Putamen (tissue), 1 donor: ENCODE data around the gene CYP26B1.
"Not testable (repeated sequence)": the region's sequence is repeated elsewhere in the genome, so short reads cannot be mapped to it uniquely, and the experiment has no call there.

ENCODE experiments used
- DNase-seq: peaks from one replicate; pipeline ENCODE4 v3.0.0-alpha.2; 2016; ENCODE audit warnings: low spot score

CYP26B1 gene

DNA sequence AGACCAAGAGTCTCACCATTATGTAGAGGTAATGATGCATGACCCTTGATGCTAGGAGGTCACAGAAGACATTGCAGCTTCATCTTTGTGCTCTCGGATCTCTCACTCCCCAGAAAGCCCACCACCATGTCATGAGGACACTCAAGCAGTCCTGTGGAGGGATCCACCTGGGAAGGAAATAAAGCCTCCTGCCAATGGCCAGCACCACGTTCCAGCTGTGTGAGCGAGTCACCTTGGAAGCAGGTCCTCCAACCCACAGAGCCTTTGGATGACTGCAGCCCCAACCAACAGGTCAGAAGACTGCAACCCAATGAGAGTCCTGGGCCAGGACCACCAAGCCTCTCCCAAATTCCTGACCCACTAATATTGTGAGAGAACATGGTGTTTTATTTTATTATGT lies 38.4 kb downstream of the CYP26B1 start:
- DNase-seq = no peak

DNA sequence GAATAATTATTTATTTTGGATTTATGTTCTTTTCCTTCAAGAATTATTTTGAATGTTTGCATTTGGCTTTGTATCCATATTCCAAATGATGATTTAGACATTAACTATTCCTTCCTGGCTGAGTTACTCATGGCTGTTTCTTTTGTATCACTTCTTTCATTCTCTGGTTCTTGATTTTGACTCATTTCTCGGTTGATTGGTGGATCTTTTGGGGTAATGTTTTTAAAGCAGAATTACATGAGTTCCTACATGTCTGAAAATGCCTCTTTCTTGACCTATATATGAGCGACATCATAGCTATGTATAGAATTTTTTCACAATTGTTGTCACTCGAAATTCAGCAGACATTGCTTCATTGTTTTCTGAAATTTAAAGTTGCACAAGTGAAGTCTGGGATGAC lies 39.5 kb downstream of the CYP26B1 start:
- DNase-seq = no peak

DNA sequence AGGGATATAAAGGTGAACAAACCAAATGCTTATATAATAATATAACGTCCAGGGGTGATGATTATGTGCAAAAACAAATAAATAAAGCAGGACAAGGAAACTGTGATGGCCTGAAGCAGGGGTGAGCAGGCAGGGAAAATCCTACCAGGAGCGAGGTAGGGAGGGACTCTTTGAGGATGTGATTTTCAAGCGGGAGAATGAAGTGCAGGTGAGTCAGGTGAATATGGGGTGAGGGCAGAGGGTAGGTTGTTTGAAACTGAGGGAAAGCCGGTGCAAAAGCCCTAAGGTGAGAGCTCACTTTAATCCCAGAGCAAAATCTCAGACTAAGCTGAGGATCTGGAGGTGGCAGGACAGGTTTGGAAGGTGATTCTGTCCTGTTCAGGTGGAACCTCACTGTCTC lies 40.7 kb downstream of the CYP26B1 start:
- DNase-seq = no peak

DNA sequence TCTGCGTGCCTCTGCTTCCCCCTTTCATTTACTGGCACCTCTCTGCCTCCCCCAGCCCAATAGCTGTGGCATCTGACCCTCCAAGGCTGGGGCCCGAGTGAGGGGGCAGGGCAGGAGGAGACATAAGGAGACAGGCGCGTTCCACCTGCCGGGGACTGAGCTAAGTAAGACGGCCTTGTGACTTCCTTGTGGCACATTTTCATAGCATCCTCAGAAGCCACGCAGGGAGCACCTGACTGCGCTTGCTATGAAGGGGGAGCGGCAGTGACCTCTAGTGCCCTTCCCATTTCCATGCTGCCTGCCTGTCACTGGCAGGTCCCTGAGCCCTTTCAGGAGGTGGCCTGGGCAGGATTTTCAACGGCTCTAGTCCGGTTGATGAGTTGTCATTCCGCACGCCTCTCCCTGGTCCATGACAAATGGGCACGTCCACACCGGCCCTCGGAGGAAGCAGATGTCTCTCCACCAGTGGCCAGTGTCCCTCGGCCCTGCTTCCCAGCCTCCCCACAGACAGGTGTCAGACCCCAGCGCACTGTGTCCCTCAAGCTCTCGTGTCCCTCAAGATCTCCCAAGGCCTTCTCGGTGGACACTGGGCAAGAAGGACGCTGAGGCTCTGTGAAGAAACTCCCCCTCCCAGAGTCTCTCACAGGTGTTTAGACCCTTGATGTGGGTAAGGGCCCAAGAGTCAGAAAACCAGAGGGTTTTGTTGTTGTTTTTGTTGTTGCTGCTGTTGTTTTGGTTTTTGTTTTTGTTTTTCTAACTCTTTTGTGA lies 42.7 kb downstream of the CYP26B1 start:
- DNase-seq = no peak

DNA sequence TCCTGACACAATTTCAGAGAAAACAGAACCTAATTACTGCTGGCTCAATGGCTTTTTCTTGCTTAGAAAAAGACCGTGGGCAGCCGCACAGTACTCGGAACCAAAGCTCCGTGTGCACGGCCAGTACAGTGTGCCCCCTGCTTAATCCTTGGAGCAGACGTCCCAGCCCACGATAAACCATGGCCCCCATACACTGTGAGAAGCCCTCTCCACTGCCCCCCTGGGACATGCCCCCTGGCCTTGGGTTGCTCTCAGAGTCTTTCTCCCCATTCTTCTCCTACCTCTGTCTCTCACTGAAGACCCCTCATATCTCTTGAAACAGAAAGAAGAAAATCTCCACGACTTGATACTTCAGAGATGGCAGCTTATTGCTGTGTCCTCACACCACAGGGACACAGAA lies 44.0 kb downstream of the CYP26B1 start:
- DNase-seq = no peak

DNA sequence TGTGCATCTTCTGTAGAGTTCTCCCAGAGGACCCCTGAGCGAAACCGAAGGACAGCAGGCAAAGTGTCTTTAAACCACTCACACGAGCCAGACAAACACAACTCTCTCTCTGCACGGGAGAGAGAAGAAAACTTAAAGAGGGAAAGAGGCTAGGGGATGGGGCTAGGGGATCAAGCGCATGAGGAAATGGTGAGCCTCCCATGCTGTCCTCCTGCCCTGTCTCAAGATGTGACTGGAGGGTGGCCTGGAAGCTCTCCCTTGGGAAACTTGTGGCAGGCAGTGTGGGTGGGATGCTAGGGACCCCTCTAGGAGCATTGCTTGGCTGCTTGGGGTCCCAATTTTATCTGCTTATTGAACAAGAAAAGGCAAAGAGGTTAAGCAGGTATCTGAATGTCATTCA lies 44.5 kb downstream of the CYP26B1 start:
- DNase-seq = no peak

DNA sequence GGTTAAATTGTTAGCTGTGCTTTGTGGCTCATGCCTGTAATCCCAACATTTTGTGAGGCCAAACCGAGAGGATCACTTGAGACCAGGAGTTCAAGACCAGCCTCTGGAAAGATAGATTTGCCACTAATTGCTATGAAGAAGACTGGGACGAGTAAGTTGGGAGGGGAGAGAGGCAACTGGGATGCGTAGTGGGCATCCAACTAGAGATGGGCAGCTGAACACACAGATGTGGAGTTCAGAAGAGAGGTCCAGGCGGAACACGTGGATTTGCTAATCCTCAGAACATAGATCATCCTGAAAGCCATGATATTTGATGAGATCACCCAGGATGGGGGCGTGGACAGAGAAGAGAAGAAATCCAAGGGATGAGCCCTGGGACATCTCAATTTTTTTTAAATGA lies 48.7 kb downstream of the CYP26B1 start:
- no peak for DNase-seq

DNA sequence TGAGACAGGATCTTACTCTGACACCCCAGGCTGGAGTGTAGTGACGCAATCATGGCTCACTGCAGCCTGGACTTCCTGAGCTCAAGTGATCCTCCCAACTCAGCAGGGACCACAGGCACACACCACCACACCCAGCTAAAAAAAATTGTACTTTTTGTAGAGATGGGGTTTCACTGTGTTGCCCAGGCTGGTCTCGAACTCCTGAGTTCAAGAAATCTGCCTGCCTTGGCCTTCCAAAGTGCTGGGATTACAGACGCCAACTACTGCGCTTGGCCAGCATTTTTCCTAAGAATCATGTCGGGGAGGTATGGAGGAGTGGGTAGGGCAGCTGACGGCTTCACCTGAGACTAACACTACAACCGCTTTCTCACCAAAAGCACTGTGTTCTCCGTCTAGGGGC lies 50.4 kb downstream of the CYP26B1 start:
- no peak for DNase-seq

DNA sequence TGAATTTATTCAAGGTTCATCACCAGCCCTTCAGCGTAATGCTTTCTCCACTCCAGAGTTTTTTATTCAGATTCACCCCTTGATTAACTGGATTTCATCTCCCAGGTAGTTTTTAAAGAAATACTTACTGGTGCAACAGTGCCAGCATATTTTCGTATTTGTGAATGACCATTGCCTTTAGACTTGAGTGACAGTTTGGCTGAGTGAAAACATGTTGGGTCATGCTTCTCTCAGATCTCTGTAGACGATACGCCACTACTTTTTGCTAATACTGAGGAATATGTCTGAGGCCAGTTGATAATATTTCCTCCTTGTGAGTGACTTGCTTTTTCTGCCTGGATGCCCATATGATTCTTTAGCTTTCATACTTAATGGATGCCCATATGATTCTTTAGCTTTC lies 51.5 kb downstream of the CYP26B1 start:
- no peak for DNase-seq

DNA sequence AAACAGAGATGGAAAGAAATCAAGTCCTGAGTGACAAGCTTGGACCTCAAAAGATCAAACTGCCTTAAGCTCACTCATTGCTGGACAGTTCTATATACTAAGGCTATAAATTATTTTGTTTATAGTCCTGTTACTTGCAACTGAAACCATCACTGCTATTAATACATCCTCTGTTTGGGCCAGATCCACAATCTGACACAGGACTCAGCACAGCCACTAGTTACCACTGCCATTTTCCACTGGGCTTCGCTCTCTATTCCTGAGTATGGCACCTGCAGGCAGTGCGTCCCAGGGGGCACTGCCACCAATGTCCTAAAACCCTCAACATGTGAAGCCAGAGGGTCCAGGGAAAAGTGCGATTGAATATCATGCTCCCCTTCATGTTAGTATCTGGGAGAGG lies 52.3 kb downstream of the CYP26B1 start:
- no peak for DNase-seq

DNA sequence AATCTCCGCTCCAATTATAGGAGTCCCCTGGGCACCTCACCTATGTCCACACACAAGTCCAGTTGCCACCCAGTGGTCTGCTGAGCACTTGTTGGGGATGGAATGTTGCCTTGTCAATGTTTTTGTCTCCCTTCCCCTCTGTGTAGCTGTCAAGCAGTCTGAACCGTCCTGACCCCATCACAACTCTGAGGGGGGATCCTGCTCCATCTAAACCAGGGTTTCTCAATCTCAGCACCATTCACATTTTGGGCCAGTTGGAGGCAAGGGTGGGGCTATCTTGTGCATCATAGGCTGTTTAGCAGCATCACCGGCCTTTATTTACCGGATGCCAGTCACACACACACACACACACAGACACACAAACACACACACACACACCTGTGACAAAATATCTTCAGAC lies 53.0 kb downstream of the CYP26B1 start:
- no peak for DNase-seq

DNA sequence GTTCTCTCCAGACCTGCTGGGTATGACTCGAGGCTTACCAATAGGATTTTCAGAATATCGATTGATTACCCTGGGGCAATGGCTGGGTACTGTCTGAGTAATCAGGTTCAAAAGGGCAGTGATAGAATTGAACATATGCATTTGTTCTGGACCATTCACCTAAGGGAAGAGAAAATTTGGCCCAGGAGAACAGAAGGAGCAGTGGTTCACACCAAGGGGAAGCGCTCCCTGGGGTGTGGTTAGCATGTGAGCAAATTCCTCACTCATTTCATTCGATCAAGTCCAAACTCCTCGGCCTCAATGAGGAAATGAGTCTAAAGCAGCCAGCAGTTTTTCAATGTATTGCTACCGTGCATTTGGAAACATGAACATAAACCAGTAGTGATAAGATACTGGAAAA lies 55.6 kb downstream of the CYP26B1 start:
- no peak for DNase-seq

DNA sequence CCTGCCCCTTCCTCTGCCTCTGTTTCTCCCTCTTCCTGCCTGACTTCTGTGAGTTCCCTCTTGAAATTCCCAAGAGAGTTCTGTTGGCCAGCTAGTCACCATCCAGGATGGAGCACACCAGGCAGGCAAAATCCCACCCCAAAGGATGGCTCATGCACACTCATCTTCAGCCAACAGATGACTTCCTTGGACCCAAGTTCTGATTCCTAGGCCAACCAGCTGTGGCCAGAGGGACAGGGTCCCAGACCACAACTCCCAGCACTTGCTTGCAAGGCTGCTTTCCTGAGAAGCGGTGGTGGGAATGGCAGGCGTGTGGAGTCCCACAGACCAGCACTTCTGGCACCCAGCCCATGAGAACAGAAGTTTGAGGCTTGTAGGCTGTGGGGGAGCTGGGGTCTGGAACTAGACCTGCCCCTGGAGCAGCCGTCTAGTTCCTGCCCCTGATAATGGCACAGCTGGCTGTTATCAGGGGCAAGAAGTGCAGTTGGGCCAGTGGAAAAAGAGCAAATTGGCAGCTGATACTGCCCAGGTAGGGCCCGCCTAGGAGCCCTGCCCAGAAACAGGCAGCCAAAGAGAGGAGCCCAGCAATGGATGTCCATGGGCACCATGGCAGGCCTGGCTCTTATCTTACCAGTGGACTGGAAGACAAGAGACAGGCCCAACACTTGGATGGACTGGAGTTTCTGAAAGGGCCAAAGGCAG lies 56.7 kb downstream of the CYP26B1 start:
- DNase-seq = no peak

DNA sequence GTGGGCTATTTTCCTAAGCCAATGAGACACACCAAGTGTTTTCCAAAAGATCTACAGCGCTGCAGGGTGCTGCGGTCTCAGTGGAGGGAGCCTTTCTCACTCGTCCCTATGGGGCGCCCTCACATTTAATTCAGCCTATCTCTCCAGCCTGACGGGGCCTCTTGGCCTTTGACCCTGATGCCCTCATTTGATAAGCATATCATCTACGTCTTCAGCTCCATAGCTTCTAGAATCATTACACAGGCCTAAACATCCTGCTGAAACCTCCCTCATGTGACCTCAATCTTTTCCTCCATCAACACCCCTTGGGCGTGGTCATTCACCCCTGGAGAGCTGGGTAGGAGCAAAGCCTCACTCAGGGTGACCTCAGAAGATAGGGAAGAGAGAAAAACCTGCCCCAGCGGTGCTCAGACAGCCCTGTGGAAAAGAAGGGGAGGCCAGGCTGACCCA lies 57.4 kb downstream of the CYP26B1 start:
- DNase-seq = no peak

DNA sequence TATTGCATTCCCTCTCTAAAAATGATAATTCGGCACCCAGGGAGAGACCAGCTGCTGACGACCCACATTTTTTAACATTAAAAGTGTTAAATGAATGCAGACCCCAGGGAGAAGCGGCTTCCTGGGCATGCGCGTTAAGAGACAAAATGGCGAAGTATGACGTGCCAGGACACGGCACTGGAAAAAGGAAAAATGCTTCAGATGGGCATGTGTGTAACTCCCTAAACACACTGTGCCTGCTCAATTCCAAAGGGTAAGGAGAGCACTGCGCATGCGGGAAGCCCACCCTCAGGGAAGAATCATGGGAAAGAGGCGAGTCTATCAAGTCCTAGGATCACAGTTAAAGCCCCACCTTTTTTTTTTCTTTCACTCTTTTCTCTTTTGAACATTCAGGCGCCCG lies 58.1 kb downstream of the CYP26B1 start:
- no peak for DNase-seq

DNA sequence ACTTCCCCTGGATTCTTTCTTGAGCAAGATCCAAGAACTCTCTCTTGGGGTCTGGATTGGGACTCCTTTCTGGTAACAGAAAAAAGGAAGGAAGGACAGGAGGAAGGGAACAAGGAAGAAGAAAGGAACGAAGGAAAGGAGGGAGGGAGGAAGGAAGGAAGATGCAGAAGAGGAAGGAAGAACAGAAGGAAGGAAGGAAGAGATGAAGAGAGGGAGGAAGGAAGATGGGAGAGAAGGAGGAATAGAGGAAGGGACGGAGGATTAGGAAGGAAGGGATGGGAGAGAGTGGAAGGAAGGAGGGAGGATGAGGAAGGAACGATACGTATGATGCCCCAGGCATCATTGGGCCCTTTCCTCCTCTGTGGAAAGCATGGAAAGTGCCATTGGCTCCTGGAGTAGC lies 58.6 kb downstream of the CYP26B1 start:
- DNase-seq = no peak

DNA sequence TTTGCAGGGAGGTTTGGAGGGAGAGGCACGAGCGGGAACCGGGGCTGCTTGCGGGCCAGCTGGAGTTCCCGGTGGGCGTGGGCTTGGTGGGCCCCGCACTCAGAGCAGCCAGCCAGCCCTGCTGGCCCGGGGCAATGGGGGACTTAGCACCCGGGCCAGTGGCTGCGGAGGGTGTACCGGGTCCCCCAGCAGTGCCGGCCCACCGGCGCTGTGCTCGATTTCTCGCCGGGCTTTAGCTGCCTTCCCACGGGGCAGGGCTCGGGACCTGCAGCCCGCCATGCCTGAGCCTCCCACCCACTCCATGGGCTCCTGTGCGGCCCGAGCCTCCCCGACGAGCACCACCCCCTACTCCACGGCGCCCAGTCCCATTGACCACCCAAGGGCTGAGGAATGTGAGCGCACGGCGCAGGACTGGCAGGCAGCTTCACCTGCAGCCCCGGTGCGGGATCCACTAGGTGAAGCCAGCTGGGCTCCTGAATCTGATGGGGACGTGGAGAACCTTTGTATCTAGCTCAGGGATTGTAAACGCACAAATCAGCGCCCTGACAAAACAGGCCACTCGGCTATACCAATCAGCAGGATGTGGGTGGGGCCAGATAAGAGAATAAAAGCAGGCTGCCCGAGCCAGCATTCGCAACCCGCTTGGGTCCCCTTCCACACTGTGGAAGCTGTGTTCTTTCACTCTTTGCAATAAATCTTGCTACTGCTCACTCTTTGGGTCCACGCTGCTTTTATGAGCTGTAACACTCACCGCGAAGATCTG lies 60.6 kb downstream of the CYP26B1 start:
- not testable (repeated sequence) for DNase-seq

DNA sequence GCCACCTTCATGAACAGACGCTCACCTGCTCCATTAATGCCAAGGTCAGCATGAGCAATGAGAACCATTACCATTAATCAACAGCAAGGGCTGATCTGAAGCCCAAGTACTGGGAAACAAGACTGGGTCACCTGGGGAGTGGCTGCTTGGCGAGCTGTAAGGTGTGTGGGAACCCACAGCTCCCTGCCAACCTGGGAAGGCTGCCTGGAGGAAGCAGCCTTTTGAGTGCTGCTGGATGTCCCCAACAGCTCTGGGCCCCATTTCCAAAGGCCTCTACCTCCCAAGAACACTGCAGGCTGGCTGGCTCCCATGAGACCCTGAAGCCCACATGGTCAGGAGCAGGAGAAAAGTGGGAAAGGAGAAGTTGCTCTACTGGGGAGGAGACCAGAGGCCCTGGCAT lies 62.1 kb downstream of the CYP26B1 start:
- DNase-seq = no peak

DNA sequence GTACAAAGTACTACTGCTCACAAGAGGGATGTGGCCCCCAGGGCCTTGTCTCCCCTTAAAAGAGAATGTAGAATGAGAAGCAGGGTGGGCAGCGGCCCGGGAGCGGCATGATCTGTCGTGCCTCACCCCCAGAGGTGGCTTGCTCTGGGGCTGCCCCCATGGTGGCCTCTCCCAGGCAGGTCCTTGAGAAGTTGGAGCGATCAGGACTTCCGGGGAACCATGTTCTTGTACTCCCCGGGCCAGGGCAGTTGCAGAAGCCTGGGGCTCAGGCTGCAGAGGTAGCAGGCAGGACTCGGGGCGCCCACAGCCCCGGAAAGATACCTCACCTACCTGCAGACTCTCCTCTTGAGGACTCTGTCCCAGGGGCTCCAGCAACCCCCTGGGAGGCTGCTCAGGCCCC lies 62.6 kb downstream of the CYP26B1 start:
- DNase-seq = no peak

DNA sequence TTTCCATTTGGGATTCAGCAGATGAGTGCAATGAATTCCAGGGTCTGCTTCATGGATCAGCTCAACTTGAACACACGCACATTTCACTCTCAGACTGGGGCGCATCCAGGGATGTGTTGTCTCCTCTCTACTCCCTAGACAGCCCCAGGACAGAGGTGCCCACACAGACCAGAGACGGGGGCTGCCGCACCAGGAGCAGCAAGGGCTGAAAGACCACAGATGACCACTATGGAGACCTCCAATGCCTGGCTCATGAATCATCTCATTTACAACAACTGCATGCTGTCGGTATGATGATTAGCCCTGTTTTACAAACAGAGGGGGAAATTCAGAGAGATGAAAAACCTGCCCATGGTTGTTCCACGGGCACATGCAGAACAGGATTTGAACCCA lies 63.1 kb downstream of the CYP26B1 start:
- no peak for DNase-seq

DNA sequence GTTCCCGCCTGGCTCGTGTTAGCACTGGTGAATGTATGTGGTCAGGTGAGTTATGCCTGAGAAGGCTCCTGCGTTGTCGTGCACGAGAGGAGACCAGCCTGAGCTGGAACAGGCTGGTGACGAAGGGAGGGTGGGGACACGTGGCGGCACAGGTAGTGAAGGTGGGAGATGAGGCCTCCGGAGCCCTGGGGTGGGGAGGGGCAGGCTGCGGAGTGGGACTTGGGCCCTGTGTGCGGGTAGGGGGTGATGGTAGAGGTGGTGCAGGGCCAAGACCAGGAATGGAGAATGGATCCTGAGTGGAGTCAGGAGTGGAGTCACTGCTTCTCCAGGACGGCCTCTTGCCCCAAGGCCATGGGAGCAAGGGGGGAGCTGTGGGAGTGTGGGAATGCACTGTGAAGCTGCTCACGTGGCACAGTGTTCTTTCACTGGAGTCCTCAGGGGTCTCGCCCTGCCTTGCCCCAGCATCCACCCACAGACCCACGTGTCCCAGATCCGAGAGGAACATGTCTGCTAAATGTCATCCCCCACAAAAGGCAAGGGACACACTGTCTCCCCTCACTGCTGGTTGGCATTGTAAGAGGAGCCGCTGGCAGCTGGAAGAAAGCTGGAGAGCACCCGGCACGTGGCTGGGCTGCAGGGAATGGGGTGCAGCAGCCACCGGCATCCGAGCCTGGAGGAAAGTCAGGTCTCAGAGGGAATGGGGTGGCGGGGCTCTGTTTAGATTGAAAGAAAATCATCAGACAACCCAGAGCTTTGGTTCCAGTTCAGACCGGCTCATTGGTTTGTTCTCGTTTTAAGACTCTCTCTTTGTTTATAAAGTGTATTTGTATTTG lies 63.7 kb downstream of the CYP26B1 start:
- DNase-seq = no peak

DNA sequence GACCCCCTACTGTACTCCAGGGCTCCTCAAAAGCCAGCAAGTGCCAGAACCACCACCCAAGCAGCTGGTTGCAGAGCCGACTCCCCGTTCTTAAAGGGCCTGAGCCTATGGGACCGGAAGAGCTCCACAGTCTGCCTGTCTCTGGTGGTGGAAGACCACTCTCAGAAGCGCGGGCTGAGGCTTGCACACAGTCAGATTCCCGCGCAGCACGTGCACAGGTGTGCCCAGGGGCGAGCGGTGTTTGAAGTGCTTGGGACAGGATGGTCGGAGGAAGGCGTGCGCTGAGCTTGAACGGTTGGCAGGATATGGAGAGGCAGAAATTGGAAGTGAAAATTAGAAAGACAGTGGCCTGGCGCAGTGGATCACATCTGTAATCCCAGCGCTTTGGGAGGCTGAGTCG lies 64.8 kb downstream of the CYP26B1 start:
- no peak for DNase-seq
